NCI-H1048 (cell line): ENCODE results near the gene LBHD1.
A peak's percentile ranks its signal among the peaks of the same experiment; 100 is the strongest.
"Not testable (repeated sequence)": the region's sequence is repeated elsewhere in the genome, so short reads cannot be mapped to it uniquely, and the experiment has no call there.

Experiments
- DNase-seq: peaks from one replicate; lab custom pipeline; 2025; lab: John Stamatoyannopoulos, UW

Gene LBHD1

DNA sequence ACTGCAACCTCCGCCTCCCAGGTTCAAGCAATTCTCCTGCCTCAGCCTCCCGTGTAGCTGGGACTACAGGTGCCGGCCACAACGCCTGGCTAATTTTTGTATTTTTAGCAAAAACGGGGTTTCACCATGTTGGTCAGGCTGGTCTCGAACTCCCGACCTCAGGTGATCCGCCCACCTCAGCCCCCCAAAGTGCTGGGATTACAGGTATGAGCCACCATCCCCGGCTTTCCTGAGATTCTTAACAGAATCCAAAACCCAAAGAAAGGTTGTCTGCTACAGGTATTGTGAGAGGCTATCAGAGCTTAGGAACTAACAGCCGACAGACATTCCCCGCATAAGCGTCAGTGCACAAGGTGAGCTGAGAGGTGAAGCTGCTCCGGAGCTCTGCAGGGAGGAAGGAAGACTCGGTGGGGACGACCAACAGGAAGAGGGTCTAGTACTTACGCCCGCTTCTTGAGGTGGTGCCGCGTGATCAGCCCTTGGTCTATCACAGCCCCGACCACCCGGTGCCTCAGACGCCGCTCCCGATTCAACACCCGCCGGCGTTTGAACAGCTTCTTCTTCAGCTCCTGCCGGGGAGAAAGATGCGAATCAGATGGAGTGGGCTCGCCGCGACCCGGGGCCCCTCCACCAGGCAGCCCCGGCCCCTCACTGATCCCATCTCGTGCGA lies 7.5 kb downstream of the LBHD1 start:
- no peak for DNase-seq

- no peak for DNase-seq
Observed at GRCh38 chr11:62656796-62657429, 15.2 kb downstream of the LBHD1 start.

GRCh38 chr11:62654297-62654696 lies 17.8 kb downstream of the LBHD1 start:
- no peak for DNase-seq

GRCh38 chr11:62652161-62653006 lies 19.7 kb downstream of the LBHD1 start:
- DNase-seq = no peak

DNA sequence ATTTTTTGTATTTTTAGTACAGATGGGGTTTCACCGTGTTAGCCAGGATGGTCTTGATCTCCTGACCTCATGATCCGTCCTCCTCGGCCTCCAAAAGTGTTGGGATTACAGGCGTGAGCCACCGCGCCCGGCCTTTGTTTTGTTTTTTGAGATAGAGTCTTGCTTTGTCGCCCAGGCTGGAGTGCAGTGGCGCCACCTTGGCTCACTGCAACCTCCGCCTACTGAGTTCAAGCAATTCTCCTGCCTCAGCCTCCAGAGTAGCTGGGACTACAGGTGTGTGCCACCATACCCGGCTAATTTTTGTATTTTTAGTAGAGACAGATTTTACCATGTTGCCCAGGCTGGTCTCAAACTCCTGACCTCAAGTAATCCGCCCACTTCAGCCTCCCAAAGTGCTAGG lies 21.8 kb downstream of the LBHD1 start:
- not testable (repeated sequence) for DNase-seq

- DNase-seq = no peak
Observed at GRCh38 chr11:62649486-62649885, 22.6 kb downstream of the LBHD1 start.

- DNase-seq = no peak
Observed at GRCh38 chr11:62648967-62649364, 23.1 kb downstream of the LBHD1 start.

- DNase-seq = no peak
Observed at GRCh38 chr11:62648185-62648966, 23.7 kb downstream of the LBHD1 start.

DNA sequence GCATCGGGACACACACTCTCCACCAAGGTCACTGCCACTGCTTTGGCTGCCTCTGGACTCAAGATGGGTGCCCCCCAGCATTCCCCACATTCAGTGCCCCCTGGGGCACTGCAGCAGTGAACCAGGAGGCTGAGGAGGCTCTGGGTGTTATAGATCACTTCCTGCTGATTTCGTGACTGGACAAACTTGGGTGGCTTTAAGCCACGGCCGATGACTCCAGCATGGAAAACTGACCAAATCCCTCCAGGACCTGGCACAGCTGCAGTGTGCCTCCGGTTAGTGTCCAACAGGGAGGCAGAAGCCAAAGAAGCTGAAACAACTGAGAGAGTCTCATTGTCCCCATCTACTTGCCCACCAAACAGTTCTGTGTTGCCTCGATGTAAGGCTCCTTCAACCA lies 24.5 kb downstream of the LBHD1 start:
- no peak for DNase-seq

DNA sequence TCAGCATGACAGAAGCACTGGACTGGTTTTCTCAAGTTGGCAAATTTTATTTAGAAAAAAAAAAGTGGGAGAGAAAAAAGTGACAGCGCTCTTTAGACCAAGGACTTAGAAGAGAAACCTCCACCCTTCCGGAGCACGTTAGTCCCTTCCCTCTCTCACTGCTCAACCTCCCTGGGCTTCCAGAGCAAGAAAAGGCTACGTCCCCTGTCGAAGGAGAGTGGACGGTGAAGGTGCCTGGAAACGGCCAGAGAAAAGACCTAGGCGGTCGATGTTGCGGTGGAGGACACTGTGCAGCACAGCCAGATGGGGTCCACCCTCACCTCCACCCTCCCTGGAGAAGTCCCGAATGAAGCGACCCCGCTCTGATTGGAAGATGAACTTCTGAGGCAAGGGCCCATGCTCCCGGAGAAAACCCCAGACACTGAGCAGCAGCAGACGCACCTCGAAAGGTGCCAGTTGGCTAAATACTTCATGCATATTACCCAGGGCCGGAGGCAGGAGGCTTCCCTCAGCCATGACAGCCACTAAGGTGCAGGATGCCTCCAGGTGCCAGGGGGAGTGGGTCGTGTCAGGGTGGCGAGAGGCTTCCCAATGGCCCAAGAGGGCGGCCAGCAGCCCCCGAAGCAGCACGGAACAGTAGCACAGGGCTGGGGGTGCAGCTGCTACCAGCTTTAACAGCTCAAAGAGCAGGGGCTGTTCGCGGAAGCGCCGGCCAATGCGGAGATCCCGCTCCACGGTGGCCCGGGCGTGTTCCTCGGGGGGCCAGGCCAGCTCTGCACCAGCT lies 25.1 kb downstream of the LBHD1 start:
- DNase-seq = no peak

DNA sequence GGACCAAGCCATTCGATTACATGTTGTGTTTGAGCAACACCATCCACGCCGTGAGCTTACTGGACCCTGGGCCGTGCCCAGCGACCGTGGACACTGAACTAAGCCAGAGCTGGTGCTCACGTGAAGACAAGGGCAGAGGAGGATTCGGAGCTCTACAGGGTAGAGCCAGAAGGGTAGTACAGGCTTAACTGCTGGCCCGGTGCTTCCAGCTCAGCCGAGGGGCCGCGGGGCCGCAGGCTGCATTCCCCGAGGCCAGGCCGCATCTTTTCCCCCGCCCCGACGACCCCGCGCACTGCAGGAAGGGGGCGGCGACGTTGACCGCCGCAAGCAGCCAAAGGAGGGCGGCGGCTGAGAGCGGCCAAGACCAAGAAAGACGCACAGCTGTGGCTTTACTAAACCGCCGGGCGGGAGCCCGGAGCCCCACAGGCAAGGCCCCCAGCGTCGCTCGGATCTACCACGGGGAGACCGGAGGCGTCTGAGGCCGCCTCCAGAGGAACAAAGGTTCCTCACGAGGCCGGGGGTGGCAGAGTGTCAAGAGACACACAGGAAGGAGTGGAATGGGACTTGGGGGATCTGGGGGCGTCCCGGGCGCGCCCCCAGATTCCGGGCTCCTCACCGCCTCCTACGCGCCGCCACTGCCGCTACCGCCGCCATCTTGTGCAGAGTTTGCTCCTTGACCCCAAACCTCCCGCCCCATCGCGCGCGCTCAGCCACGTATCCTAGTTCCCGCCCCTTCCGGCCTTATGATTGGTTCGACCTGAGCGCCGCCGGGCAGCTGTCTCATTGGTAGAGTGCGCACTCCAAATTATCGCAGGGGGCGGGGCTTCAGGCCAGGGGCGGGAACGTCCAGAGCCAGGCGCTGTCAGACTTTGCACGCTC lies 25.9 kb downstream of the LBHD1 start, which contains the start of gene GANAB:
Gene GANAB, minus strand, starts transcription at position 668 of the 879 bp plus-strand sequence. Its CDS starts 14 bp downstream, at position 654.
- DNase-seq = peak; percentile 97

- no peak for DNase-seq
Observed at GRCh38 chr11:62645671-62645945, 26.5 kb downstream of the LBHD1 start.

GRCh38 chr11:62644220-62644619 lies 27.8 kb downstream of the LBHD1 start:
- DNase-seq = no peak

DNA sequence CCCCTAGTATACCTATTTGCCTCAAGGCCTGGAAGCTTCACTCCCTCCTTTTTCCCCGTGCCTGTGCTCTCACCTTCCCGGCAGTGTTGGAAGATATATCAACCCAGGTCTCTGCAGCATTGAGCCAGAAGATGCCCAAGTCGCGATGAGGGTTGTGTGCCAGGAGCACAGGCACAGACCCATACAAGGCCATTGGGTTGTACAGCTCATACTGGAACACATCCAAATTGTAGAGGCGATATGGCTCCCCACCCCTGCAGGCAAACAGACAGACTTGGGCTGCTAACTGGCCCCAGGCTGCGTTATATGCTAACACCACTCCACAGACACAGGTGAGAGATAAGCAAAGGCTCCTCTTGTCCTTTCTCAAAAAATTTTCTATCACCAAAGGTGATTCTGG lies 39.6 kb downstream of the LBHD1 start:
- DNase-seq = no peak

DNA sequence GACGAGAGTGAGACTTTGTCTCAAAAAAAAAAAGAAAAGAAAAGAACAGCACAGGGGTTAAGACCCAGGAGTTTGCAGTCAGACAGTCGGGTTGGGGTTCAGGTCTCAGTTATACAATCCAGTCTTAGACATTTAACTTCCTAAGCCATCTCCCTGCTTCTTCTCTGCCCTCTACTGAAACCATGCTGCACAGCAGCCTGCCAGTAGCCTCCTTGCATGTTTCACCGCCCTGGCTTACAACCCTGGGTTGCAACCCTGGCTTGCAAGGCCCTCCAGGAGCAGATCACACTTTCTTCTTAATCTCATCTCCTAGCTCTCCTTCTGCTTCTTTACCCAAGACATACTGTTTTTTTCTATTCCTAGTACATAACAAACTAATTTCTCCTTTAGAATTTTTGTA lies 44.4 kb downstream of the LBHD1 start:
- DNase-seq = no peak

- DNase-seq = no peak
Observed at GRCh38 chr11:62622476-62623089, 49.5 kb downstream of the LBHD1 start.

GRCh38 chr11:62621567-62622470 lies 50.2 kb downstream of the LBHD1 start, which contains the start of gene B3GAT3:
Gene B3GAT3 (minus strand): TSS chr11:62621986. CDS start chr11:62621947, 39 bp downstream.
- DNase-seq = peak; percentile 94

DNA sequence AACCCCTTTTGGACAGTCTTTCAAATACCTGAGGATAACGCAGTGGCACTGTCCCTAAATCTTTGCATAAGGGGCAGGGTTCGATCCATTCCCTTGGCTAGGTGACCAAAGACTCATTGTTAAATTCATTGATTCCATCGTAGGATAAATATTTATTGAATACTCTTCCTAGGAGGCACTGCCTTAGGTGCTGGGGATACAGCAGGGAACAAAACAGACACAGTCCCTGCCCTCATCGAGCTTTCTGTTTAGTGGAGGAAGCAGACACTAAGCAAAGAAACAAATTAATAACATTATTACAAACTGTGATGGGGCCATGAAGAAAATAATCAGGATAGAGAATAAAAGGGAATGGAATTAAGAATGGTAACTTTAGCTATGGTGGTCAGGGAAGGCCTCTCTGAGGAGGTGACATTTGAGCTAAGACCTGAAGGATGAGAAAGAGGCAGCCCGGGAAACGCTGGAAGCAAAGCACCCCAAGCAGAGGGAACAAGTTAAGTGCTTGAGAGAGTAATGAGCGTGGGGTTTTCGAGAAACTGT lies 51.0 kb downstream of the LBHD1 start:
- no peak for DNase-seq

GRCh38 chr11:62616957-62617356 lies 55.1 kb downstream of the LBHD1 start:
- not testable (repeated sequence) for DNase-seq
